GM12892 (cell line): Measurements from ENCODE around the gene KLHL25.

Experiments
- POLR2A ChIP-seq: IDR thresholded peaks from 2 replicates; pipeline ENCODE4 v1.6.1; 2011; ENCODE audit warnings: low read depth, low read length, control low read depth
- POLR2AphosphoS5 ChIP-seq: IDR thresholded peaks from 2 replicates; pipeline ENCODE4 v1.6.1; 2011; ENCODE audit warnings: low read depth, low read length, control low read depth

DNA sequence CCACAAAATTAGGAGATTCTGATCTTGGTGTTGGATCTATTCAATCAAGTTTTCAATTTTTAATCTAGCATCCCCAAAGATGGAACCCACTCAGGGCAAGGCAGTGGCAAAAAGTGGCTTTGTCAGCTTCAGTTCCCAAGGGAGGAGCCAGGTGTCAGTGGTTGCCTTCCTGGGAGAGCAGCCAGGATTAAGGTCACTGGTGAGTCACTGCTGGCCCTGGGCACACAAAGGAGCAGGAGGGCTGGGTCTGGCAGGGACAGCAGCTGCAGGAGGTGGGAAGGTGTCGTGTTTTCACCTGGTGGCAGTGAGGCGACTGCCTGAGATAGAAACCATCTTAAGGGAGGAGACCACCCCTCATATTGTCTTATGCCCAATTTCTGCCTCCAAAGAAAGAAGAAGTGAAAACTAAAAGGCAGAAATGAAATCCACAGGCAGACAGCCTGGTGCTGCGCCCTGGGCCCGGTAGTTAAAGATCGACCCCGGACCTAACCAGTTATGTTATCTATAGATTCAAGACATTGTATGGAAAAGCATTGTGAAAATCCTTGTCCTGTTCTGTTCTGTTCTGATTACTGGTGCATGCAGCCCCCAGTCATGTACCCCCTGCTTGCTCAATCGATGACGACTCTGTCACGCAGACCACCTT lies 5.9 kb upstream of the KLHL25 start:
- TF ChIP-seq POLR2AphosphoS5 (no peak), POLR2A (no peak)
